CD4-positive, CD25-positive, alpha-beta regulatory T cell (primary cell): ENCODE measurements around the gene ERVV-1. TPM values are rescaled to one million over a fixed set of nuclear protein-coding genes. Genes with fewer than 3 reads are reported as not detected.
"Not testable (repeated sequence)": the region's sequence is repeated elsewhere in the genome, so short reads cannot be mapped to it uniquely, and the experiment has no call there.

ENCODE experiments used
- ATAC-seq, 2 donors: fragments of 150-1000 bp; cut with Tn5 transposase; one replicate each; pipeline ENCODE4 v1.10.0; 2021; ENCODE audit warnings: low read depth in 2 of 2, moderate number of reproducible peaks in 2 of 2, moderate library complexity in 1 of 2
- DNase-seq, 3 donors: peaks; one replicate each; pipeline versions ENCODE4 v3.0.0 to v3.0.0-alpha.2; 2012 to 2022; ENCODE audit warnings: mixed read lengths in 1 of 3
- H3K27ac ChIP-seq: one replicate; pipeline ENCODE4 v1.7.0; 2013; ENCODE audit warnings: mild to moderate bottlenecking, low read length; ENCODE audit not compliant: insufficient read depth, poor library complexity, severe bottlenecking
- H3K27me3 ChIP-seq: one replicate; pipeline ENCODE4 v1.7.0; 2013; ENCODE audit warnings: low read length; ENCODE audit not compliant: control insufficient read depth, insufficient read depth
- H3K36me3 ChIP-seq: one replicate; pipeline ENCODE4 v1.7.0; 2013; ENCODE audit warnings: mild to moderate bottlenecking, low read length, moderate library complexity; ENCODE audit not compliant: control insufficient read depth, insufficient read depth
- H3K4me1 ChIP-seq: 2 replicates; pipeline ENCODE4 v1.7.0; 2013; ENCODE audit warnings: mild to moderate bottlenecking, low read length; ENCODE audit not compliant: insufficient read depth, control insufficient read depth, poor library complexity, severe bottlenecking
- H3K4me3 ChIP-seq: one replicate; pipeline ENCODE4 v1.7.0; 2013; ENCODE audit warnings: low read depth, mild to moderate bottlenecking, low read length, moderate library complexity
- H3K9me3 ChIP-seq, 2 experiments: 1 replicate in 1 of 2; 2 replicates in 1 of 2; pipeline ENCODE4 v1.7.0; 2013; ENCODE audit warnings: low read length in 2 of 2, mild to moderate bottlenecking in 1 of 2, moderate library complexity in 1 of 2; ENCODE audit not compliant: control insufficient read depth in 2 of 2
- H3K27ac Mint-ChIP-seq, 3 donors: one replicate each; pipeline ENCODE4 v1.8.0; 2020 to 2022; ENCODE audit warnings: mild to moderate bottlenecking in 3 of 3, mixed read lengths in 3 of 3, moderate library complexity in 2 of 3
- H3K27me3 Mint-ChIP-seq: one replicate; pipeline ENCODE4 v1.8.0; 2022; ENCODE audit warnings: mild to moderate bottlenecking, mixed read lengths
- H3K36me3 Mint-ChIP-seq: one replicate; pipeline ENCODE4 v1.8.0; 2020; ENCODE audit warnings: mixed read lengths
- H3K4me1 Mint-ChIP-seq, 4 donors: one replicate each; pipeline ENCODE4 v1.8.0; 2020 to 2022; ENCODE audit warnings: mixed read lengths in 4 of 4, mild to moderate bottlenecking in 1 of 4
- H3K4me3 Mint-ChIP-seq, 4 donors: one replicate each; pipeline ENCODE4 v1.8.0; 2020 to 2022; ENCODE audit warnings: mild to moderate bottlenecking in 4 of 4, mixed read lengths in 4 of 4, moderate library complexity in 3 of 4
- H3K9me3 Mint-ChIP-seq, 7 donors: one replicate each; pipeline ENCODE4 v1.8.0; 2020 to 2022; ENCODE audit warnings: mixed read lengths in 7 of 7, mild to moderate bottlenecking in 3 of 7, moderate library complexity in 2 of 7
- polyA plus RNA-seq, 4 donors: library from polyadenylated mRNA; unstranded; fragments of 300-500 nt; fragmentation: Illumina TruSeq; gene quantifications; one replicate each; pipeline ENCODE4 v1.2.3, GENCODE V29; 2021
- total RNA-seq: library from RNA; stranded (reverse); gene quantifications from one replicate; pipeline ENCODE4 v1.2.3, GENCODE V29; 2022

The ERVV-1 gene, protein sequence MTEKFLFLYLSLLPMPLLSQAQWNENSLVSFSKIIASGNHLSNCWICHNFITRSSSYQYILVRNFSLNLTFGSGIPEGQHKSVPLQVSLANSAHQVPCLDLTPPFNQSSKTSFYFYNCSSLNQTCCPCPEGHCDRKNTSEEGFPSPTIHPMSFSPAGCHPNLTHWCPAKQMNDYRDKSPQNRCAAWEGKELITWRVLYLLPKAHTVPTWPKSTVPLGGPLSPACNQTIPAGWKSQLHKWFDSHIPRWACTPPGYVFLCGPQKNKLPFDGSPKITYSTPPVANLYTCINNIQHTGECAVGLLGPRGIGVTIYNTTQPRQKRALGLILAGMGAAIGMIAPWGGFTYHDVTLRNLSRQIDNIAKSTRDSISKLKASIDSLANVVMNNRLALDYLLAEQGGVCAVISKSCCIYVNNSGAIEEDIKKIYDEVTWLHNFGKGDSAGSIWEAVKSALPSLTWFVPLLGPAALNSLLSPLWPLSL
- not detected for total RNA-seq
- polyA plus RNA-seq = not detected

DNA sequence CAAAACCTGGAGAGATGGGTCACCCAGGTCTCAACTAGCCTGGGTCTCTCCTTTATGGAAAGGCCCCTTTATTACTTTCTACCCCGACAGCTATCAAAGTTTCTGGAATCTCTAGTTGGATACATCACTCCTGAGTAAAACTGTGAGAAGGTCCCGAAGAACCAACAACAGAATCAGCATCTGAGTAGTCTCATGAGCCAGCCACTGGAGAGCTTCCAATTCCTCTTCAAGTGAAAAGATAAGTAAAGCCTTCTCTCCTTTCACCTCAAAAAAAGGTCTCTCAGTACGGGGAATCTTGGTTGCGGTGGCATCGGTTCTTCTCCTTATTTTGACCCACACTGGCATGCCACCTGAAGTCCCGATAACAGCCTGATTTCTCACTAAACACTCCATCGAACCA is at the start of gene ERVV-1:
TSS of gene ERVV-1 (plus strand) at position 301 of the 400 bp plus-strand sequence. CDS start 170 bp downstream, outside the sequence.
- Histone ChIP-seq H3K4me3 (no peak within 1 kb of the TSS), H3K9me3 (peaks cover 0 to 8% of the 10 kb centered on the region in 2 experiments), H3K27me3 (no peaks in the 10 kb centered on the region), H3K27ac (no peak within 1 kb of the TSS), H3K4me1 (no peaks in the 10 kb centered on the region), H3K36me3 (no peaks in the 10 kb centered on the region)
- H3K9me3 Mint-ChIP-seq = peaks cover 5 to 25% (median 9%) of the 10 kb centered on the region in 7 donors
- DNase-seq (no peak), ATAC-seq (no peak)
- H3K27me3 Mint-ChIP-seq = no peaks in the 10 kb centered on the region
- no peak within 1 kb of the TSS for H3K4me3 Mint-ChIP-seq
- H3K27ac Mint-ChIP-seq = no peak within 1 kb of the TSS
- no peaks in the 10 kb centered on the region for H3K4me1 Mint-ChIP-seq
- no peaks in the 10 kb centered on the region for H3K36me3 Mint-ChIP-seq

DNA sequence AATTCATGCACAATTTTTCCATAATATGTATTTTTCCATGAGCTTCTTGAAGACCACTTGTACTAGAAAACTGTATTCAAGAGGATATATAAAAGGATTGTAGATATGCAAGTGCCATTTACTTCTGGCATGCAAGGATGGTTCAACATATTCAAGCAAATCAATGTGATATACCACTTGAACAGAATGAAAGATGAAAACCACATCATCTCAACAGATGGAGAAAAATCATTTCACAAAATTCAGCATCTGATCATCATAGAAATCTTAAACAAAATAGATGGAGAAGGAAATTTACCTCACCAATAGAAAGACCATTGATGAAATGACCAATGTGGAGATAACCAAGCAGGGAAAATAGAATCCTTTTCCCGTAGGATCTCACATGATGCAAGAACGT is 45.9 kb upstream of the ERVV-1 start:
- H3K9me3 Mint-ChIP-seq = peaks cover 0 to 45% (median 12%) of the 10 kb centered on the region in 7 donors
- no peak overlapping the region for H3K27ac ChIP-seq
- DNase-seq (no peak), ATAC-seq (no peak)
- H3K9me3 ChIP-seq = peaks cover 27 to 37% of the 10 kb centered on the region in 2 experiments
- peaks cover 11% of the 10 kb centered on the region for H3K4me1 ChIP-seq
- peaks cover 4% of the 10 kb centered on the region for H3K36me3 ChIP-seq
- no peaks in the 10 kb centered on the region for H3K27me3 Mint-ChIP-seq
- H3K4me3 Mint-ChIP-seq = no peak overlapping the region
- H3K27ac Mint-ChIP-seq = no peak overlapping the region
- no peak overlapping the region for H3K4me3 ChIP-seq
- peaks cover 7 to 13% (median 12%) of the 10 kb centered on the region in 4 donors for H3K4me1 Mint-ChIP-seq
- peaks cover 41% of the 10 kb centered on the region for H3K36me3 Mint-ChIP-seq
- H3K27me3 ChIP-seq = no peaks in the 10 kb centered on the region

DNA sequence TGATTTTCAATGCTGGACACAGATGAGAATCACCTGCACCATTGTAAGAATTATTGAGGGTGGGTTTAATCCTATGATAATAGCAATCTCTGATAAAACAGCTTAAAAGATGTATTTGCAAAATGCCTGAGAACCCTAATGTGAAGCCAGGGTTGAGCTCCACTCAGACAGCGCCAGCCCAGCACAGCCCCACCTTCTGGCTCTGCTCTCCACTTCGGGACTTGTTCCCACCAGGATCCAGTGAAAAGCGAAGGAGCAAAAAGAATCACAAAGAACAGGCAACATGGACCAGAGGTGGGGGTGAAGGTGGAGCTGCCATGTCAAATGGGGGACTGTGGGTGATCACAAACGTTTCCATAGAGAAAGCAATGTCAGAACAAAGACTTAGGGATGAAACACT is 32.4 kb upstream of the ERVV-1 start:
- Mint-ChIP-seq H3K27ac (no peak overlapping the region), H3K4me3 (no peak overlapping the region), H3K27me3 (no peaks in the 10 kb centered on the region), H3K4me1 (peaks cover 0 to 3% (median 0%) of the 10 kb centered on the region in 4 donors), H3K36me3 (peaks cover 47% of the 10 kb centered on the region), H3K9me3 (peaks cover 0 to 21% (median 18%) of the 10 kb centered on the region in 7 donors)
- Histone ChIP-seq H3K9me3 (peaks cover 14 to 25% of the 10 kb centered on the region in 2 experiments), H3K27ac (no peak overlapping the region), H3K27me3 (no peaks in the 10 kb centered on the region), H3K4me1 (no peaks in the 10 kb centered on the region), H3K36me3 (peaks cover 11% of the 10 kb centered on the region), H3K4me3 (no peak overlapping the region)
- DNase-seq = no peak
- ATAC-seq = no peak

DNA sequence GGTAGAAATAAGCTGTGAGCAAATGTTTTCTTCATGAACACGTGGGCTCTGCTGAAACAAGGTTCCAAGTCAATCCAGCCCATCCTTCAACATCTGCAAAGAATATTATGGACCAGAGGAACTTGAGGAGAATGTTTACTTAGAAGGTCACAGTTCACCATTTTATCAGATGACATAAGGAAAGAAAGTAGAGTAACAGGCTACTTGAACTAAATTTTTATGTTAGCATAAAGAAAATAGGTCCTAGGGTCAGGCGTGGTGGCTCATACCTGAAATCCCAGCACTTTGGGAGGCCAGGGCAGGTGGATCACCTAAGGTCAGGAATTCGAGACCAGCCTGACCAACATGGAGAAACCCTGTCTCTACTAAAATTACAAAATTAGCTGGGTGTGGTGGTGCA is 30.6 kb upstream of the ERVV-1 start:
- not testable (repeated sequence) for H3K4me1 Mint-ChIP-seq, H3K27me3 ChIP-seq, H3K4me1 ChIP-seq, H3K4me3 Mint-ChIP-seq, DNase-seq, H3K27ac ChIP-seq, H3K27me3 Mint-ChIP-seq, H3K27ac Mint-ChIP-seq, ATAC-seq, H3K4me3 ChIP-seq
- H3K36me3 Mint-ChIP-seq = peaks cover 60% of the 10 kb centered on the region
- peaks cover 0 to 32% (median 16%) of the 10 kb centered on the region in 7 donors for H3K9me3 Mint-ChIP-seq
- Histone ChIP-seq H3K9me3 (peaks cover 12 to 35% of the 10 kb centered on the region in 2 experiments), H3K36me3 (peaks cover 20% of the 10 kb centered on the region)

DNA sequence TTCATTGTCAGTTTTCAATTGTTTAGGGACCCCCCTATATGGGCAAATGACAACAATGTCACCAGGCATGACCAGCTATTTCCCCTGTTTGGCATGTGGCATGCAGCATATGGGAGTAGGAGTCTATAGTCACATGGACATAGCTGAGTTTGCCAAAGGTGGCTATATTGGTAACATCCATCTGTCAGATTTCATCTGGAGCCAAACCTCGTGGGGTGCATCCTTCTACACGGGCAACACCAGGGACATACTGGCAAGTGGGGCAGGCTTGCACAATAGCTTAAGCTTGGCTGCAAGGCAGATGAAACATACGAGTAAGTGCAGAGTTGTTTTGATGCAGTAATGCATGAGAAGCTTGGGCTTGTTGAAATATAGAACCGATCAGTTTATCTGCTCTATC is 26.5 kb upstream of the ERVV-1 start:
- Mint-ChIP-seq H3K27ac (no peak overlapping the region), H3K4me3 (no peak overlapping the region), H3K4me1 (peaks cover 0 to 8% (median 1%) of the 10 kb centered on the region in 4 donors), H3K9me3 (peaks cover 0 to 45% (median 13%) of the 10 kb centered on the region in 7 donors), H3K36me3 (peaks cover 51% of the 10 kb centered on the region), H3K27me3 (peaks cover 3% of the 10 kb centered on the region)
- Histone ChIP-seq H3K36me3 (peaks cover 20% of the 10 kb centered on the region), H3K4me1 (no peaks in the 10 kb centered on the region), H3K9me3 (peaks cover 12 to 44% of the 10 kb centered on the region in 2 experiments), H3K27ac (no peak overlapping the region), H3K4me3 (no peak overlapping the region), H3K27me3 (no peaks in the 10 kb centered on the region)
- DNase-seq = no peak
- no peak for ATAC-seq

DNA sequence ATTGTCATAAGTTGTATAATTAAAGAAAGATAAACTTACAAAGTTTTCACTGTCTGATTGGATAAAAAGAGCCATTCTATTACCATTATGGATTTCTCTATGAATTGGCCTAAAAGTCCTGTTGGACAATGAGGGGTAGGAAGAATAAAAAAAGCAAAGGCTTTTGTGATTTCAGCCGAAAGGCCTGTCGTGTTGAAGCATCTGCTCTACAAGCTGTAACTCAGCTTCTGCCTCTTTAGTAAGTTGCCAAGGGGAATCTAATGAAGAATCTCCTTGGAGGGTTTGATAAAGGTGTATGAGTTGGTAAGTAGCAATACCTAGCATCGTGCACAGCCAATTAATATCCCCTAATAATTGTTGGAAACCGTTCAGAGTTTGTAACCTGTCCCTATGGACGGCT is 25.2 kb upstream of the ERVV-1 start:
- Histone ChIP-seq H3K9me3 (peaks cover 12 to 41% of the 10 kb centered on the region in 2 experiments), H3K4me1 (peaks cover 9% of the 10 kb centered on the region), H3K27ac (no peak overlapping the region), H3K27me3 (no peaks in the 10 kb centered on the region), H3K36me3 (peaks cover 20% of the 10 kb centered on the region), H3K4me3 (no peak overlapping the region)
- no peak for ATAC-seq
- H3K9me3 Mint-ChIP-seq = peaks cover 0 to 45% (median 13%) of the 10 kb centered on the region in 7 donors
- H3K27me3 Mint-ChIP-seq = peaks cover 8% of the 10 kb centered on the region
- peak overlapping the region in 1 of 4 donors; percentile 40 for H3K4me3 Mint-ChIP-seq
- H3K36me3 Mint-ChIP-seq = peaks cover 47% of the 10 kb centered on the region
- H3K27ac Mint-ChIP-seq = no peak overlapping the region
- H3K4me1 Mint-ChIP-seq = peaks cover 0 to 17% (median 3%) of the 10 kb centered on the region in 4 donors
- no peak for DNase-seq

DNA sequence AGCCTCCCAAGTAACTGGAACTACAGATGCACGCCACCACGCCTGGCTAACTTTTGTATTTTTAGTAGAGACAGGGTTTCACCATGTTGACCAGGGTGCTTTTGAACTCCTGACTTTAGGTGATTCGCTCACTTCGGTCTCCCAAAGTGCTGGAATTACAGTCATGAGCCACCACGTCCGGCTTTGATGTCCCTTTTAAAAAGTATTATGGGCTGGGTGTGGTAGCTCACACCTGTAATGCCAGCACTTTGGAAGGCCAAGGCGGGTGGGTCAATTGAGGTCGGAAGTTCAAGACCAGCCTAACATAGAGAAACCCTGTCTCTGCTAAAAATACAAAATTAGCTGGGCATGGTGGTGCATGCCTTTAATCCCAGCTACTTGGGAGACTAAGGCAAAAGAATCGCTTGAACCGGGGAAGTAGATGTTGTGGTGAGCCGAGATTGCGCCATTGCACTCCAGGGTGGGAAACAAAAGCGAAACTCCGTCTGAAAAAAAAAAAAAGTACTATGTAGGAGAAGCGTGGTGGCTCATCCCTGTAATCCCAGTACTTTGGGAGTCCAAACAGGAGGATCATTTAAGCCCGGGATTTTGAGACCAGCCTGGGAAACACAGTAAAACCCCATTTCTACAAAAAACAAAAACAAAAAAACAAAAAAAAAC is 22.8 kb upstream of the ERVV-1 start:
- Mint-ChIP-seq H3K4me3 (peak overlapping the region in 1 of 4 donors; percentile 87), H3K36me3 (peaks cover 30% of the 10 kb centered on the region), H3K9me3 (peaks cover 0 to 29% (median 11%) of the 10 kb centered on the region in 7 donors), H3K4me1 (peaks cover 0 to 21% (median 5%) of the 10 kb centered on the region in 4 donors), H3K27ac (no peak overlapping the region), H3K27me3 (peaks cover 12% of the 10 kb centered on the region)
- peaks cover 0 to 24% of the 10 kb centered on the region in 2 experiments for H3K9me3 ChIP-seq
- peaks cover 13% of the 10 kb centered on the region for H3K36me3 ChIP-seq
- no peak overlapping the region for H3K27ac ChIP-seq
- H3K4me1 ChIP-seq = peaks cover 14% of the 10 kb centered on the region
- H3K4me3 ChIP-seq = no peak overlapping the region
- H3K27me3 ChIP-seq = no peaks in the 10 kb centered on the region
- ATAC-seq = no peak
- DNase-seq = no peak
